HUES48 (cell line): ENCODE data around the gene USP31.

ENCODE experiments used
- H3K27ac ChIP-seq: one replicate; pipeline ENCODE4 v1.7.0; 2013; ENCODE audit warnings: low read depth, low read length, inconsistent platforms
- H3K27me3 ChIP-seq: 2 replicates; pipeline ENCODE4 v1.6.1; 2013; ENCODE audit warnings: mild to moderate bottlenecking, low read length; ENCODE audit not compliant: control insufficient read depth, insufficient read depth
- H3K36me3 ChIP-seq: 2 replicates; pipeline ENCODE4 v1.6.1; 2013; ENCODE audit warnings: low read length; ENCODE audit not compliant: control insufficient read depth, insufficient read depth
- H3K4me1 ChIP-seq: 2 replicates; pipeline ENCODE4 v1.6.1; 2013; ENCODE audit warnings: mild to moderate bottlenecking, low read length; ENCODE audit not compliant: control insufficient read depth, insufficient read depth
- H3K4me3 ChIP-seq: 2 replicates; pipeline ENCODE4 v1.5.1; 2013; ENCODE audit warnings: mild to moderate bottlenecking, low read depth, low read length
- H3K9ac ChIP-seq: 2 replicates; pipeline ENCODE4 v1.6.1; 2013; ENCODE audit warnings: mild to moderate bottlenecking, low read depth, low read length, moderate library complexity
- H3K9me3 ChIP-seq: 2 replicates; pipeline ENCODE4 v1.6.1; 2013; ENCODE audit warnings: low read length; ENCODE audit not compliant: control insufficient read depth, insufficient read depth

The USP31 gene

DNA sequence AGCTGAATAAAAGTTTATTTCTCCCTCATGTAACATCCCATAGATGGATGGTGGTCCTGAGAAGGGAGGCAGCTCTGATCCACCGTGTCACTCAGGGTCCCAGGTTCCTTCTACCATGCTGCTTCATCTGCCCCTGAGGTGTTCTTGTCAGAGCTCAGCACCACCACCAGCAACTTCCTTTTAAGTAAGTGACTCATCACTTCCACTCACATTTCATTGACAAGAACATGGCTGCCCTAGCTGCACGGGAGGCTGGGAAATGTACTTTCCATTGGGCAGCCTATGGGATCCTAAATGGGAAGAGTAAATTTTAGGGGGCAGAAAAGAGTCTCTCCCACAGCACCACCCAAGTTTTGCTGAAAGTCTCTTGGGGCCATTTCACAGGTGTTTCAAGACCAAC lies 134.7 kb downstream of the USP31 start:
- Histone ChIP-seq H3K27me3 (no peaks in the 10 kb centered on the region), H3K4me1 (no peaks in the 10 kb centered on the region), H3K36me3 (no peaks in the 10 kb centered on the region), H3K27ac (no peak overlapping the region), H3K4me3 (no peak overlapping the region), H3K9me3 (no peaks in the 10 kb centered on the region), H3K9ac (no peak overlapping the region)
